ENCODE results near the gene NINL.

DNA sequence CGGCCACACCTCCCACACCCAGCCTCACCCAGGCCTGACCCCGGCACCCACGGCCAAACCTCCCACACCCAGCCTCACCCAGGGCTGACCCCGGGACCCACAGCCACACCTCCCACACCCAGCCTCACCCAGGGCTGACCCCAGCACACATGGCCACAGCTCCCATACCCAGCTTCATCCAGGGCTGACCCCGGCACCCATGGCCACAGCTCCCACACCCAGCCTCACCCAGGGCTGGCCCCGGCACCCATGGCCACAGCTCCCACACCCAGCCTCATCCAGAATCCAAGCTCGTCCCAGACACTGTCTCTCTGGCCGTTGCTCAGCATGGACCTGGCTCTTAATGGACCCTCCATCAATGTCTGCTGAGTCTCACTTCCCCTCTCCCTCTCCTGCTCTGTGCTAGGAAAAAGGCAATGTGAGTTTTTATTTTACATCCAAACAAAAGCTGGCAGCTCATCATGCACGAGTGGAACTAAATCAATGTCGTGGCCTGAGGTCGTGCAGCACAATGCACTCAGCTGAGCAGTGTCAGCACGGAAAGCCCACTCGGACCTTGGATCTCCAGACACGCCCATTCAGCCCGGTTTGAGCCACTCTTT lies 36.1 kb downstream of the NINL start:
- TF ChIP-seq POLR2AphosphoS5 (IDR thresholded peaks at IDR 0.05) (no peak), EP300 (IDR thresholded peaks at IDR 0.05) (no peak)
- TF ChIP-seq, protein P1, sequence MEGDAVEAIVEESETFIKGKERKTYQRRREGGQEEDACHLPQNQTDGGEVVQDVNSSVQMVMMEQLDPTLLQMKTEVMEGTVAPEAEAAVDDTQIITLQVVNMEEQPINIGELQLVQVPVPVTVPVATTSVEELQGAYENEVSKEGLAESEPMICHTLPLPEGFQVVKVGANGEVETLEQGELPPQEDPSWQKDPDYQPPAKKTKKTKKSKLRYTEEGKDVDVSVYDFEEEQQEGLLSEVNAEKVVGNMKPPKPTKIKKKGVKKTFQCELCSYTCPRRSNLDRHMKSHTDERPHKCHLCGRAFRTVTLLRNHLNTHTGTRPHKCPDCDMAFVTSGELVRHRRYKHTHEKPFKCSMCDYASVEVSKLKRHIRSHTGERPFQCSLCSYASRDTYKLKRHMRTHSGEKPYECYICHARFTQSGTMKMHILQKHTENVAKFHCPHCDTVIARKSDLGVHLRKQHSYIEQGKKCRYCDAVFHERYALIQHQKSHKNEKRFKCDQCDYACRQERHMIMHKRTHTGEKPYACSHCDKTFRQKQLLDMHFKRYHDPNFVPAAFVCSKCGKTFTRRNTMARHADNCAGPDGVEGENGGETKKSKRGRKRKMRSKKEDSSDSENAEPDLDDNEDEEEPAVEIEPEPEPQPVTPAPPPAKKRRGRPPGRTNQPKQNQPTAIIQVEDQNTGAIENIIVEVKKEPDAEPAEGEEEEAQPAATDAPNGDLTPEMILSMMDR (IDR thresholded peaks at IDR 0.05), result no peak

Measured in esophagus muscularis mucosa (tissue), 4 donors.